Islet precursor cell (in vitro differentiated cells): Measurements from ENCODE around the gene EPAS1.

Experiments
- DNase-seq: peaks from one replicate; pipeline ENCODE4 v3.0.0-alpha.2; 2018

EPAS1 gene

DNA sequence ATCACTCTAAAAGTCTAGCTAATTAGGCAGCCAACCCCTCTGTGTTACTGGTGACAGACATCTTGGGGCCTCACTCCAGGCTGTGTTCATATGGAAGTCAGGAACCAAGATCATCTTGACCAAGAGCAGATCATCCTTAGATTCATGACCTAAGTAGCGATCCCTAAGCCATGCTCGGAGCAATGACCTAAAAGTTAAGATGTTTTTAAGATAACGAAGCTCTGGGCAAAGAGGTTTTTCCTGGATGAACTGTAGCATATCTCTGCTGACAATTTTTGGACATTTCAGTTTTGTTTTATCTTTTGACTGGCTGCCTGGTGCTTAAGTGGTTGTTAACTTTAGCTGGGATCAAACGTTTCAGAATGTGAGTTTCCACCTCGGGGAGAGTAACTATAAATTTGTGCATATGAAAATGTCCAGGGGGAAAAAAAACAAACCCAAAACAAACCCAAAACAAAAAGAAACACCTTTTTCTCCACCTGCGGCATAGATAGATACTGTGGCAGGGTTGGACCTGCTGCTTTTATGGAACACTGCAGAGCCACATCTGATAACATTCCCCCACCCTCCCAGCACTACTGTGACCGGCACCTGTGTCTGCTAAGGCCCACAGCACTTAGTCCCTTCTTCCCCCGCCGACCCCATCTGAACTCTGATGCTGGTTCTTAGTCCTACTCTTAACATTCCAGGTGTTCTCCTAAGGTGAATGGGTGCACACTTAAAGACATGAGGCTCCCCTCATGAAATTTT lies 45.5 kb downstream of the EPAS1 start:
- no peak for DNase-seq

DNA sequence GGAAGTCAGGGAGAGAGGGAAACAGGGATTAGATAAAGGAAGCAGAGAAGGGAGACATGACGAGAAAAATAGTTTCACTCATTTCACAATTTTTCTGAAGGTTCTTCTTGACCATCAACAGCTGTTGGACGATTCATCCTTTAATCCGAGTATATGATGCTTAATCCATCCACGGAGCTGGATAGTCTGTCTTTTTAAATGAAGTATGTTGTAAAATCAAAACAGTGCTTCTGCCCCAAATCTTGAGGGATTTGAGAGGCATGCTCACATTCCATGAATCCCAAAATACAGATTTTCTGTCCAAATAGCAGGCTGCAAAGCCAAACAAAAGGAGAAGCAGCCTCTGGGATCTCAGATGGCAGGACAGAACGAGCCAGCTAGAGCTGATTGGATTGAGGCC lies 47.5 kb downstream of the EPAS1 start:
- DNase-seq, result no peak

DNA sequence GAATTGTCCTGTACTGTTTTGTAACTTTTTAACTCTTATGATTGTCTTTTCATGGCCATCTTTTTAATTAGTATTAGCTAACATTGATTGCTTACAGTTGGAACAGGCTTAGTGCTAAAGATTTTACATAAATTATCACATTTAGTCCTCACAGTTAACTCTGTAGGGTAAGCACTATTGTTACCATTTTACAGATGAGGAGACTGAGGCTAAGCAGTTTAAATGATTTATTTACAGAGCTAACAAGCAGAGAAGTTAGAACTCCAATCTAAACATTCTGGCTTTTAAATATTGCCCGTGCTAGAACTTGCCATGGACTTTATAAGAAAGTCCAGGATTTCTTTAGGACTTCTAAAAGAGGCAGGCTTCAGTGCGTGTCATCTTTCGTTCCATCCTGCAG lies 48.6 kb downstream of the EPAS1 start:
- DNase-seq, result no peak

DNA sequence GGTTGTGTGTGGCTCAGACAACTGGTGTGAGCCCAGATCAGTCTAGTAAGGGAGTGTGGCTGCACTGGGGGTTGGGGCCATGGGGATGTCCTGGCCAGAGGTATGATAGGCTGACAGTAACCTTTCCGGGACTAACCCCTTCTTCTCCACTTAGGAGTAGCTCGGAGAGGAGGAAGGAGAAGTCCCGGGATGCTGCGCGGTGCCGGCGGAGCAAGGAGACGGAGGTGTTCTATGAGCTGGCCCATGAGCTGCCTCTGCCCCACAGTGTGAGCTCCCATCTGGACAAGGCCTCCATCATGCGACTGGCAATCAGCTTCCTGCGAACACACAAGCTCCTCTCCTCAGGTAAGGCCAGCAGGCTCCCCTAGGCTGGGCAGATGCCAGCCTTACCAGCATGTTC lies 49.5 kb downstream of the EPAS1 start:
- no peak for DNase-seq

DNA sequence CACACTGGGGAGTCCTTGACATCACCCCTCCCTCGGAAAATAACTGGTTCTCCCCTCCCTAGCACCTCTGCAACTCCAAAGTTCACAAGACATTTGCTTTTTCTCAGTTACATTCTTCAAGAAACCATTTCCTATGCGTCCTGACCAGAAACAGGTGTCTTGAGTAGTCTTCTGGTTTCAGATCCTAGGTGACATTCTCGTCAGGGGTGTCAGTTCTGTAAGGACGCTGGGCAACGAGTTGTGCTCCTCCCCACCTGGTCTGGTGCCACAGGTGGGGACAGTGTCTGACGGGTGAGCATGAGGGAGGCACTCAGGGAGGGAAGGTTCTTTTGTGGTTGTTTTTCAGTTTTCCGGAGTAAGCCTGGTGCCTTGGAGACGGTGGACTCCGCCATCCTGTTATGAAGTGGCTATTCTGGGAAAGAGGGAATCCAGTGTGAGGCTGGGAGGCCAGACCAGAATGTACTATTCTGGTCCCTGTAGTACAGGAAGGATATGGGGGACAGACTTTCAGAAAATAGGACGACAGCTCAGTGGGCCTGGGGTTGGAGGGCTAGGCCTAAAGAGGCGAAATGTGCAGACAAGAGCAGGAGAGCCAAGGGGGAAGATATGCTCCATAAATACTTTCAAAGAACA lies 50.6 kb downstream of the EPAS1 start:
- no peak for DNase-seq

DNA sequence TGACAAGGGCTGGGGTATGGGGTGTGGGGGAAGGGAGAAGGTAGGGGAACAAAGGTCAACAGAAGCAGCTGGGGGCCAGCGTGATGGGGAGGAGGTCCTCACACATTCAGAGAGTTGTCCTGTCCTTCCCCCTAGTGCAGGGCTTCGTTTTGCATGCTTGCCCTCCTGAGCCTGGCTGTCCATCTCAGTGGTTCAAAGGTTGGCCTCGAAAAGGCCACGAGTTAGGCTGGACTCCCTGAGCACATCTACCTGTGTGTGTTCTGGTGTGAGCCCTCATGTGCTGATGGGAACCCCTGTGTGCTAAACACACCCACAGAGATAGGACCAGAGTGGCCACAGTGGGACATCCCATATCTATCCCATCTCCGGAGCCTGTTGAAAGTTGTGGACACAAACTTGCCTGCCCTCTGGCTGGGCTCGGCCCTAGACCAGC lies 51.9 kb downstream of the EPAS1 start:
- no peak for DNase-seq

DNA sequence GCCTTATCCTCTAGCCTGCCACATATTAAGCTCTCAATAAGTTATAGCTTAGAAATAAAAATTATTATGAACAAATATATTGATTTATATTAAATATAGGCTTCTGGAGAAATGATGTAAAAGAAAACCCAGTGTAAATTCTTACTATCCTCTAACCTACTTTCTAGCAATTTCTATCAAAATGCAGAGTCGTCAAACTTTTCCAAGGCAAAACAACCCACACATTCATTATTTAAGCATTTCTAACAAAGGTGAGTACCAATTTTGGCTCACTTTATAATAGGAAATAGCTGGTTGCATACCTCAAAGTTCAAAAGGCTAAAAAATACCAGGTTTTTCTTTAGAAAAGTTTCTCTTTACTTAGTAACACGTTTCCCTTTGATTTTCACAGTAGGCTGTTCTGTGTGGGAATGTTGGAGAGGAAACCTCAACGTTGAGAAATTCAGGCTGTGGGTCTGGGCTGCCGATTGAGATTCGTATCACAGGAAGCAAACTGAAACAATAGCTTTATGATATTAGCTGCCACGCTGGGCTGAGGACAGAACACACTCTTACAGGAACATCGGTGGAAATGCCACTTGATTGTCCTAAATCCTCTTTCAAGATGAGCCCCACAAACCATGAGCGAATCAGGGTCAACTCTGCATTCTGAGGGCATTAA lies 53.0 kb downstream of the EPAS1 start:
- no peak for DNase-seq

DNA sequence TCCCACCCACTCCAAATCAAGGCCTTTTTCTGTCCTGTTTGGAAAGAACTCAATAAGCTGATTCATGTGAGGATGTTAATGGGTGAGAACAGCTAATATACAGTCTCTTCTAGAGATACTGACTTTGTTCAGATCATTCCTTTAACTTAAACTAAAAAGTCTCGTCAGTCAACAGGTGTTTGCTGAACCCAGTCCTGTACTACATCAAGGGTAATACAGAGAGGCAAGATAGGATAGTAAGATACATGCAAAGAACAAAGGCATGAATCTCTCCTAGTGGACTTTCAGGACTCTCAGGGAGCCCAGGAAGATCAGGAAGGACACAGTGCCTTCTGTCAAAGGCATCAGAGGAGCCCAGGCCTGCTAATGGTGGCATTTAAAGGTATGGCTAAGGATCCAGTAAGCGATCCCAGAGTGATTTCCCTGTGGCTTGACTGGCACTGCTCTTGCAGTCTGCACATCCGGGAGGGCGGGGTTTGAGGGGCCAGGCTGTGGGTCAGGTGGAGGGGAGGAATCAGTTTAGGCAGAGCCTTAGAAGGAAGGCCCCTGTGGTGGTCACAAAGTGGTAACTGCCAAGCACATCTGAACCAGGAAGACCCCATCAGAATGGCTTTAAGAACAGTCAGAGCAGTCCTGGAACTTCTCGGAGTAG lies 54.0 kb downstream of the EPAS1 start:
- DNase-seq, result no peak

DNA sequence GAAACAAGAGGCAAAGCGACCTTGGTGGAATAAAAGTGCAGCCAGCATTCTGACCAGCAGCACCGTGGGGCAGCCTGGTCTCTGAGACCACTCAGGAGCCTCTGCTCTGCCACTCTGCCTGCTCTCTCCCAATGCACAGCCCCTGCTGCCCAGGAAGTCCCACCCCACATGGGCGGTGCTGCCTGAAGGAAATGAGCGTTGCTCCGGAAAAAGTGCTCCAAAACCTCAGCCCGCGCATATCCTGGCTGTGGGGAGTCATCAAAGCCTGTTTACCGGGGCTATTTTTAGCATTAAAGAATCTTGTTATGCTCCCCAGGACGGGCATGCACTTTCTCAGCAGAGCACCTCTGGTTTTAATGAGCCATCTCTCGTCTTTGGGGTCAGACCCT lies 54.5 kb downstream of the EPAS1 start:
- DNase-seq, result no peak

DNA sequence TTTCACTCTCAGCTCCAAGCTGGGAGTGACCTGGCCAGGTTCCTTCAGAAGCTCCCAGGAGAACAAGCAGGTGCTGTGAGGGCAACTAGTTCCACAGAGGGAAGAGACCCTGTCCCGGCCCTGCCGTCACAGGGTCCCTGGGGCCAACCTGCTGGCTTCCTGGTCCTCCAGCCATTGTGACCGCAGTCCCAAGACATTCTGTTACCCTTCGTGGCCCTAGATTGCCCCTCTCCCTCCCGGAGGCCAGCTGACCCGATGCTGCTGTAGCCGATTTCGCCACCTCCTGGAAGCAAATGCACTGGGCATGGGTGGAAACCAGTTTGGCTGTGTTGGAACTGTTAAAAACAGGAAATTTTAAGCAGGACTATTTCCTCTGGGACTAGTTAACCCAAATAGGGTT lies 55.4 kb downstream of the EPAS1 start:
- no peak for DNase-seq

DNA sequence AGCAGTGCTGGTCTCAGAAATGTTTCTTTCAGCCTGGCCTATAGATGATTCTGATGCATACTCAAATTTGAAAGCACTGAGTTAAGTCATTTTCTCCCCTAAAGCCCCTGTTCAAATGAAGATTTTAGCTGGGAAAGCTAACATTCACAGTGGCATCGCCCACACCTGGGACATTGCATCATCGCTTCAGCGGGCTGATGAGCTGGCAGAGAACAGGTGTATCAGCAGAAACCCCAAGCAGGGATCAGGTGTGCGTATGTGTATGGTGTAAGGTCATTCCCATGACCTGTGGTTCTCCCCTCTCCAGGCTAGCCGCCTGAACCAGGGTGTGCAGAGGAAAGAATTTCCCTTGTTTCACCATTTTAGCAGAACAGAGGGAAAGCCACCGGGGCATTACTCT lies 56.3 kb downstream of the EPAS1 start:
- DNase-seq, result no peak

DNA sequence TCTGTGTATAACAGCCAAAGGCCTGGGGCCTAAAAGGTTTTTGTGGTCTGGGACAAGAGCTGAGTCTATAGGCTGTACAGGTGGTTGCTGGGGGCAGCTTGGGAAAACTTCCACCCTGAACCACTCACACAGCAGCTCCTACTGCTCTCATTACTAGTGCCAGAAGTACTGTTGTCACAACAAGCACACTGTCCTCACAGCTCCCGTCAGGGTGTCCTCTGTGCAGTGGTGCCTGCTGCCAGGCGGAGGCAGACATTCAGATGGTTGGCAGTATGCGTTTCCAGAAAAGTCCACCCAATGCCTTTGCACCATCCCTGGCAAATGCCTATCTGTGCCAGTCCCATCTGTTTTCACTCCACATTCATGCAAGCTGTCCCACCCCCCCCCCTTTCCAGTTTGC lies 58.5 kb downstream of the EPAS1 start:
- DNase-seq, result no peak

DNA sequence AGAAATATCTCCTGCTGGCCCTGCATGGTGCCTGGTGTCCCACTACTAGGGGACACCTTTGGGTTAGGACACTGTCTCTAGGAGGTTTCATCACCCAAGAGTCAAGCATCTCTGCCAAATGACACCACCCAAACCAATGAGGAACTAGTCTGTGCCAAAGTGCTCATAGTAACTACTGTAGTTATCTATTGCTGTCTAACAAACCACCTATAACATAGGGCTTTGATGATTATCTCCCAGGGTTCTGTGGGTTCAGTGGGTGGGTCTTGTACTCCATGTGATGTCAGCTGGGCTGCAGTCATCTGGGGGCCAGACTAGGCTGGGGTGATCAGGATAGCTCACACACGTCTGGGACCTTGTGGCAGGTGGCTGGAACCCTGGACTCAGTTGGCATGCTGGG lies 59.8 kb downstream of the EPAS1 start:
- no peak for DNase-seq

DNA sequence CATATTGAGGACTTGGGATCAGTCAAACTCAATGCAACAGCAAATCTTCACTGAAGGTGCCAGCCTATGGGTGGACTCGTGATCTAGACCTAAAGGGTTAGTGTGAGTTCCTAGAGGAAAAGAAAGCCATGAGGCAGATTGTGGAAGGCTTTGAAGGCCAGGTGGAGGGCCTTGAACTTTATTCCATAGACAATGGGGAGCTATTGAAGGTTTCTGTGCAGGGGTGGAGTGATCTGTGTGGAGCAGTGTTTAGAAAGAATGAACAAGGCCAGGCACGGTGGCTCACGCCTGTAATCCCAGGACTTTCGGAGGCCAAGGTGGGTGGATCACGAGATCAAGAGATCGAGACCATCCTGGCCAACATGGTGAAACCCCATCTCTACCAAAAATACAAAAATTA lies 61.5 kb downstream of the EPAS1 start:
- DNase-seq, result no peak

DNA sequence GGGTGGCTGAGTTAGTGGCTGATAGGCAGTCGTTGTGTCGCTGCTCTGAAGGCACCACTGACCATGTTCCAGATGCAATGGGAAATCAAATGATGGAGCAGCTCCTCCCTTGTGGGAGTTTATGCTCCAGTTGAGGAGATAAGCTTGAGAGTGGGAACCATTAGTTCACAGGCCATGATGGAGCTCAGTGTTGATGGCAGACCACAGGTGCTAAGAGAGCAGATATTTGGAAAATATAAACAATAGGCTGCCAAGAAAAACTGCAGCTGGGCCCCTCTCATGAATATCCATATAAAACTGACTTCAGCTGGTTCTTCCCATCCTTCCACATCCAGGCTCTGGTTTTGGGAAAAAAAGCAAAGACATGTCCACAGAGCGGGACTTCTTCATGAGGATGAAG lies 63.1 kb downstream of the EPAS1 start:
- no peak for DNase-seq

DNA sequence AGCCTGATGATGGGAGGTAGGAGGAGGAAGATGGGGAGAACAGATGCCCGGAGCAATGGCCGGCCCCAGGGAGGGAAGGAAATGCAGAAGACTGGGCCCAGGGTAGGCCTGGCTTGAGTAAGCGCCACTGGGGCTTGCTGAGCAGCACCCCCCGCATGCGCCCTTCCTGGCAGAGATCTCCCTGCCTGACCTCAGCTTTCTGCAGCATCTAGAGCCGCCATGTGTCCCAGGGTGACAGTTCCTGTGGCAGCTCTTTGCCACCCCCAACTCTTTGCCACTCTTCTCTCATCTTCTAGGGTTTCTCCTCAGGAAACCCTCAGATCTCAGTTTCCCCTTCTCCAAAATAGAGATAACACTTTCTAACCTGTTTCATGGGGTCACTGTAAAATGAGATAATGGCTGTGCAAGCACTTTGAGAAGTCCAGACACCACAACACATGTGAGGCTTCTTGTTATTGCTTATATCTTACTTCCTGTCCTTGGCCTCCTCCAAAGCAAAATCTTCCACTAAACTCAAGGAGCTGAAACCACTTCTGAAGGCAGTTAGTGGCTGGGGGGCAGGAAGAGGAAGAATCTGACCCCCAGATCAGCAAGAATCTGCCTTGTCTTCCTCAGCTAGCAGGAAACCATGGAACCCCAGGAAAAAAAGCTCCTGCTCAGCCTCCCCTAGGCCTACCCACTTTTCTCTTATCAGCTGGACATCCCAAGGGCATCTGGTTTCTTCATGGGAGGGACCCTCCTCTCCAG lies 64.9 kb downstream of the EPAS1 start:
- no peak for DNase-seq

DNA sequence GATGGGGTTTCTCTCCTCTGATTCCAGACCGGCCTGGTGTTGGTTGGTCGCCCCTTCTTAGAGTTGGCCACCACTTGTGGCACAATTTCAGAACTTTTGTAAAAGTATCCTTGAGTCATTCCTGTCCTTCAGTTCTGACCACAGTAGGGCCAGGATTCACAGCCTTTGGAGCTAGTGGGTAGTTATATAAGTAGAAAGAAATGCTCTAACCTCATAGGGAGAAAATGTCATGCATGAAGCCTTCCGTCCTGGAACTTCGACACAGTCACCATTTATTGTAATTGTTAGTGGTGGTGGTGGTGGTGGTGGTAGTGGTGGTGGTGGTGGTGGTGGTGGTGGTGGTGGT lies 65.4 kb downstream of the EPAS1 start:
- no peak for DNase-seq

DNA sequence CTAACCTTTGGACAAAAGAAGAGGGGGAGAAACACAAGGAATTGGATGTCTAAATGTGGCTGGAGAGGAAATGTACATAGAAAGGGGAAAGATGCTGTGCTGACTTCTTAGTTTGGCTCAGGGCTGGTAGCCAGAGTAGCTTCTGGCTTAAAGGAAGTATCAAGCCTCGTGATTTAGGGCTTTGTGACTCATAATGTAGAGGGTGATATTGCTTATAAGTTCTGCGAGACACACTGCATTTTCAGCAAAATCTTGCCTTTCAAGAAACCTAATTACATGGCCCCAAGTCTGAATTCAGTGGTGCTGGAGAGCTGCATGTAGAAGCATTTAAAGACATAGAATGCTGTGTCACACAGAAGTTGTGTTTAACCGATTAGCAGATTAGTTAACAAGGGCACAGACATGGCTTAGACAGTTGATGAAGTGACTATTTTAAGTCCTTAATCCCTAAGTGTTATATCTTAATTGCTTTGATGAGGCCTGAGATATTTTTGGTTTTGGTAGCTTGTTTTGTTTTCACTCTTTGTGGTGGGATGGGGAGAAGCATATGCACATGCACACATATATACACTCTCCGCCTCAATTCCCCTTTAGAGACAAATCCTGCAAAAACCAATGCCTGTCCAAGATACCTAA lies 66.4 kb downstream of the EPAS1 start:
- no peak for DNase-seq

DNA sequence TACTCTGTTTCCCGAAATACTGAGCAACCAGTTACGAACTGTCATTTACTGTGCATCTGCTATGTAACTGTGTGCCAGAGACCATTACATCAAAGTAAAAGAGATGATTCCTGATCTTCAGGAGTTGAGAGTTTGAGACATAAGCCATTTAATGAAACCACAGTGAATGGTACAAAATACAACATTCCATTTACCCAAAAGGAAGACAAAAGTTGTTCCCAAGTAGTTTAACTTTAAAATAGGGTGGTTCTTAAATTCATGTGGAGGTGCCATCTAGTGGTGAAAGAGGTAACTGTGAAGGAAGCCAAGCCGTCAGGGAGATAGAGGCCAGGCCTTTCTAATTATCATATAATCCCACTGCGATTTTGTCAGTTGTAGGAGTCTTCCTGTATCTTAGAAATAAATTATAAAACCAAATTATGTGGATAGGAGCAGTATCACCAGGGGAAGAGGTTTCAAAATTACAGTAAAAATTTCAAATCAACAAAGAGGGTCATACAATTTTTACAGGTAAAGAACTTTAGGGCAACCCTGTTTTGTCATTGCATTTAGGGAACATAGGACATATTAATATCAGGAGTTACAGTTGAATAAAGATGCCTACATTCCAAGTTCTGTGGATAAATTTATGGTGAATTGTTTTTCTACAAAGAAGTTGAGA lies 67.7 kb downstream of the EPAS1 start:
- no peak for DNase-seq

DNA sequence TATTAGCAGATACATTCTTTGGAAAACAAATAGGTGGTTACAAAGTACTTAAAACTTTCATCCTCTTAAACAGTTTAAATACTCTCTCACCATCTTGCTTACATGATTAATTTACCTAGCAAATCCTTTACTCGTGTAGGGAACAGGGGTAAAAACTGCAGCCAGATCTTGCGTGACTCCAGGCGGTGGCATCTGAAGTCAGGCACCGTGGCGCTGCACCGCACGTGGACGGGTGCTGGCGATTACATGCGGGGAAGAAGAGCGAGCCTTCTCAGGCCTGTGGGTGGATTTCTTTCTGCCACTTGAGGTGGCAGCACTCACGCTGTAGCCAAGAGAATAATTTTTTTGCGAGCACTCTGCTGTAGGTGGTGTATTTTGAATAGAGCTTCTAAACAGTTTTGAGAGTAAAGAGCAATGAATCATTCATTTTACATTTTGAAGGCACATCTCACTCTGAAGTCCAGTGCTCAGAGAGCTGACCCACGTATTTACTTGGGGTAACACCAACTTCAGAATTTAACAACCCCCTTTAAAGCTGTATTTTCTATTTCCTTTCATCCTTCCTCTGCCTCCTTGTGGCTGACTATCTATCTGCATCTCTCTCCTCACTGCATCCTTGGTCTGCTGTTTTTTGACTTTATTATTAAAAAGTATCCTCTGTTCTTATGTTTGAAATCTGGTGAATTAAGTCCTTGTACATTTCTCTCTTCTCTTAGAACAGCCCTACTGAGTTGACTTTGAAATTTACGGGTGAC lies 68.9 kb downstream of the EPAS1 start:
- peak; percentile 29 for DNase-seq

DNA sequence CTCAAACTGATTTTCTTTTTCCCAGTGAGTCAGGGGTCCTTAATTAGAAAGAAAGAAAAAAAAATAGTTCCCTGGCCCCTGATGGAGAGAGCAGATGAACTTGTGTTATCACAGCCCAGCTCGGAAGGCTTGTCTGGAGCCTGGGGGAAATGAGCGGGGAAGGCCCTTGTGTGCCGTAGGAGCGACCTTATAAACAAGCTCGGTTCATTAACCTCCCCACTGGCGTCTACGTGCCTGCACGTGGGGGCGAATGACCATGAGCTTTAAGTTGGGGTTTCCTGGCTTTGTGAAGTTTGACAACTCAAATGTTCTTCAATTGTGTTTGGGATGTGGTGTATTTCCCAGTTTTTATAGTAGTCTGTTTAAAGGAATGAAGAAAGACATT lies 69.5 kb downstream of the EPAS1 start:
- DNase-seq, result no peak
